Trophoblast cell (in vitro differentiated cells and primary cell): ENCODE measurements around the gene CCDC142.

Source experiments
- DNase-seq, 2 donors: peaks; one replicate each; pipeline ENCODE4 v3.0.0-alpha.2; 2016
- H2AFZ ChIP-seq: 2 replicates; pipeline ENCODE4 v1.6.1; 2013; ENCODE audit warnings: low read length, moderate library complexity, mild to moderate bottlenecking; ENCODE audit not compliant: insufficient read depth, poor library complexity
- H2AK5ac ChIP-seq: 2 replicates; pipeline ENCODE4 v1.6.1; 2013; ENCODE audit warnings: mild to moderate bottlenecking, low read length
- H2BK120ac ChIP-seq: 2 replicates; pipeline ENCODE4 v1.6.1; 2013; ENCODE audit warnings: low read length, mild to moderate bottlenecking, moderate library complexity; ENCODE audit not compliant: insufficient read depth, poor library complexity
- H2BK12ac ChIP-seq: 2 replicates; pipeline ENCODE4 v1.6.1; 2013; ENCODE audit warnings: mild to moderate bottlenecking, low read length, moderate library complexity
- H2BK5ac ChIP-seq: 2 replicates; pipeline ENCODE4 v1.6.1; 2013; ENCODE audit warnings: low read length, low read depth, moderate library complexity, mild to moderate bottlenecking; ENCODE audit not compliant: poor library complexity
- H3K14ac ChIP-seq: 2 replicates; pipeline ENCODE4 v1.6.1; 2013; ENCODE audit warnings: mild to moderate bottlenecking, low read length
- H3K18ac ChIP-seq: 2 replicates; pipeline ENCODE4 v1.6.1; 2013; ENCODE audit warnings: mild to moderate bottlenecking, low read length
- H3K23ac ChIP-seq: 2 replicates; pipeline ENCODE4 v1.6.1; 2013; ENCODE audit warnings: low read length
- H3K27ac ChIP-seq: 2 replicates; pipeline ENCODE4 v1.5.1; 2013; ENCODE audit warnings: low read depth, mild to moderate bottlenecking, inconsistent platforms, low read length, moderate library complexity
- H3K27me3 ChIP-seq: 2 replicates; pipeline ENCODE4 v1.6.1; 2013; ENCODE audit warnings: inconsistent platforms, mild to moderate bottlenecking, low read length, moderate library complexity; ENCODE audit not compliant: insufficient read depth
- H3K36me3 ChIP-seq, 2 experiments: 1 replicate in 1 of 2; 2 replicates in 1 of 2; pipeline ENCODE4 v1.6.1; 2013; ENCODE audit warnings: low read length in 2 of 2, mild to moderate bottlenecking in 2 of 2, moderate library complexity in 1 of 2; ENCODE audit not compliant: insufficient read depth in 2 of 2, control insufficient read depth in 1 of 2
- H3K4ac ChIP-seq: 2 replicates; pipeline ENCODE4 v1.6.1; 2013; ENCODE audit warnings: low read depth, mild to moderate bottlenecking, low read length, moderate library complexity
- H3K4me1 ChIP-seq, 2 experiments: 1 replicate in 1 of 2; 2 replicates in 1 of 2; pipeline ENCODE4 v1.6.1; 2013; ENCODE audit warnings: low read length in 2 of 2, mild to moderate bottlenecking in 2 of 2, moderate library complexity in 1 of 2; ENCODE audit not compliant: insufficient read depth in 2 of 2, control insufficient read depth in 1 of 2
- H3K4me2 ChIP-seq: 2 replicates; pipeline ENCODE4 v1.6.1; 2013; ENCODE audit warnings: inconsistent platforms, mild to moderate bottlenecking, low read length, moderate library complexity
- H3K4me3 ChIP-seq: 2 replicates; pipeline ENCODE4 v1.5.1; 2013; ENCODE audit warnings: mild to moderate bottlenecking, low read depth, low read length, inconsistent platforms
- H3K79me1 ChIP-seq: one replicate; pipeline ENCODE4 v1.6.1; 2013; ENCODE audit warnings: low read length
- H3K79me2 ChIP-seq: 2 replicates; pipeline ENCODE4 v1.6.1; 2013; ENCODE audit warnings: low read length, mild to moderate bottlenecking; ENCODE audit not compliant: control insufficient read depth, insufficient read depth, poor library complexity
- H3K9ac ChIP-seq: 2 replicates; pipeline ENCODE4 v1.6.1; 2013; ENCODE audit warnings: mild to moderate bottlenecking, low read length
- H3K9me3 ChIP-seq: 2 replicates; pipeline ENCODE4 v1.6.1; 2013; ENCODE audit warnings: low read depth, mild to moderate bottlenecking, control low read depth, inconsistent platforms, low read length; ENCODE audit not compliant: insufficient read depth
- H4K12ac ChIP-seq: 2 replicates; pipeline ENCODE4 v1.6.1; 2013; ENCODE audit warnings: low read depth, mild to moderate bottlenecking, low read length, moderate library complexity
- H4K8ac ChIP-seq: 2 replicates; pipeline ENCODE4 v1.6.1; 2013; ENCODE audit warnings: low read depth, mild to moderate bottlenecking, low read length, moderate library complexity
- H4K91ac ChIP-seq: one replicate; pipeline ENCODE4 v1.6.1; 2013; ENCODE audit warnings: low read depth, mild to moderate bottlenecking, low read length, moderate library complexity
- WGBS: extraction: QIAGEN DNeasy Blood & Tissue Kit; methylation state at CpG from one replicate; pipeline ENCODE4 v1.1.7; 2013; ENCODE audit warnings: missing lambda C conversion rate; ENCODE audit not compliant: insufficient read length, insufficient coverage; ENCODE audit errors: extremely low coverage; 5-methylcytosine and 5-hydroxymethylcytosine counted together

CCDC142 gene

DNA sequence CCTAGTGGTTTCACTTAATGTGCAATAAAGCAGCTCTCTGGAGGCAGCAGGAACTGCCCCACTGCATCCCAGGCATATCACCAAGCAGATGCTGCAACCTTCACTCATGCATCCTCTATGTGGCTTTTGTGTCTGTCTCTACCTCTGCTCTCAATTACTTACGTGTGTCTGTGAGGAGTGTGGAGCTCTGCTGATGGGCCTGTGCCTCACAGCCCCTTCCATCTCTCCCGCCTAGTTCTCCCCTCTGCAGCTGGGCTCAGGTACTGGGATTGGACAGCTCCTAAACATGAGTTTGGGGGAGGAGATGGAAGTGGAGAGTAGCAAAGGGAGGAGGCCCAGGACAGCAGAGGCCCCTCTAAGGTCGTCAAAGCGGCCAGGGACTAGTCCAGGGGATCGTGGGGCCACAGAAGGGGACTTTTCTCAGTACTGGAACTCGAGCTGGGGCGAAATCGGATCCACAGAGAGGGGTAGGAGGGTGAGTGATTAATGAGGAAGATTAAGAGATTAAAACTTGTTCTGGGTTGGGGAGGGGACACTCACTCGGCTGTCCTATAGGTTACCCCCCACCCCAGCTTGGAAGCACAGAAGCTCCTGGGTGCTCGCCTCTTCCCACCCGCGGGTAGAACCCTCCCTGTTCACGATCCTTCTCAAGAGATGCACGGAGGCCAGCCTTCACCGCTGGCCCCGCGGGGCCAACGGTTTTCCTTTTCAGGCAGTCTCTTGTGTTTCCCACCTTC is 18.7 kb upstream of the CCDC142 start:
- Histone ChIP-seq H3K9me3 (peaks cover 4% of the 10 kb centered on the region), H2AK5ac (no peak overlapping the region), H4K12ac (no peak overlapping the region), H3K4me2 (no peak overlapping the region), H3K23ac (no peak overlapping the region), H3K79me1 (peaks cover 19% of the 10 kb centered on the region), H3K4me3 (no peak overlapping the region), H3K79me2 (peaks cover 8% of the 10 kb centered on the region), H2BK12ac (no peak overlapping the region), H3K27ac (no peak overlapping the region), H3K9ac (no peak overlapping the region), H2AFZ (no peak overlapping the region), H3K27me3 (peaks cover 67% of the 10 kb centered on the region), H2BK120ac (no peak overlapping the region), H2BK5ac (no peak overlapping the region), H4K91ac (no peak overlapping the region), H3K4ac (no peak overlapping the region), H4K8ac (no peak overlapping the region), H3K36me3 (peaks cover 8 to 11% of the 10 kb centered on the region in 2 experiments), H3K14ac (no peak overlapping the region), H3K18ac (no peak overlapping the region), H3K4me1 (peaks cover 33 to 34% of the 10 kb centered on the region in 2 experiments)
- DNase-seq, result no peak
- no CpG with 5 or more reads among the region's 18 CpGs for WGBS

DNA sequence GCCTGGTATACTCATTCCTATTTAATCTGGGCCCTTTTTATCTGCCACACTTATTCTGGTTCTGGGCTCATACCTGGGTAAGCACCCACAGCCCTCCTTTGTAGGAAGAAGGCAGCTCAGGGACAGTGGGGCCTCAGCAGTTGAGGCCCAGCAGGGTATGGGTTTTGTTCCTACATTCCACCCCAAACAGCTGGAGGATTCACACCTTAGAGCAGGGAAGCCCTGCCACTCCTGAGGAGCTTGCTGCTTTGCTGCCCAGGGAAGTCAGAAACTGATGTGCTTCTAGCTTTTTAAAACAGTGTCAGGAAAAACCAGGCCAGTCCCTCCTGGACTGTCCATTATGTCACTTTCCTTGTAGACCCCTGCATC is 17.8 kb upstream of the CCDC142 start:
- Histone ChIP-seq H4K8ac (no peak overlapping the region), H3K36me3 (peaks cover 3 to 5% of the 10 kb centered on the region in 2 experiments), H3K9me3 (peaks cover 2% of the 10 kb centered on the region), H3K79me2 (peaks cover 8% of the 10 kb centered on the region), H2AK5ac (no peak overlapping the region), H4K91ac (no peak overlapping the region), H2BK120ac (no peak overlapping the region), H3K14ac (no peak overlapping the region), H3K4ac (no peak overlapping the region), H2BK12ac (no peak overlapping the region), H2BK5ac (no peak overlapping the region), H3K27me3 (peaks cover 67% of the 10 kb centered on the region), H3K18ac (no peak overlapping the region), H2AFZ (no peak overlapping the region), H4K12ac (no peak overlapping the region), H3K23ac (no peak overlapping the region), H3K4me3 (no peak overlapping the region), H3K4me1 (peaks cover 29% of the 10 kb centered on the region in 2 experiments), H3K27ac (no peak overlapping the region), H3K79me1 (peaks cover 19% of the 10 kb centered on the region), H3K9ac (no peak overlapping the region), H3K4me2 (no peak overlapping the region)
- no peak for DNase-seq

DNA sequence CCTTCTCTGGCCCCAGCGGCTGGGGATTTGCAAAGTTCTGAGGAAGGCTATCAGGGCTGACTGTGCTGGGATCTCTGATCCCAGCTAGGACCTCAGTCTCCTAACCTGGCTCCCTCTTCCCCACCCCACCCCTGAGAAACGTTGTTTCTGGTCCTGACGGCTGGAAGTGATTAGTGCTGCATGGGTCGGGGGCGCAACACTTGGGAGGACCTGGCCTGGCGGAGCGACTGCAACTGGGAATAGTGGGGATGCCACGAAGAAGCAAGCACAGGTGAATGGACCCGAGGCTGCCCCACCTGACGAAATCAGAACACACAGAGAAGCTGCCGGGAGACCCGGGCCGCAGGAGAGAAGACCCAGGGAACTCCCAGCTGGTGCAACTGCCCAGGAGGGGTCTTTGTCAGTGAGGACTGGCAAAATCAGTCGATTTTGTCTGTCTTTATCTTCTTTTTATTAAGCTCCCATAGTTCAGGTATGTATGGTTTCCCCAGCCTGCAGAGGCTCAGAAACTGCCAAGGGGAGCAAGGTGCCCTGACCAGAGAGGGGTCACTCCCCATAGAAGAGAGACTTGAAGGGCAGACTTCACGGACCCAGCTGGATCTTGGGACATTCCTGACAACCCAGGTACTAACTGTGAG is 17.3 kb upstream of the CCDC142 start:
- no peak overlapping the region for H2AFZ ChIP-seq
- no peak overlapping the region for H3K14ac ChIP-seq
- H2BK12ac ChIP-seq, result no peak overlapping the region
- peaks cover 19% of the 10 kb centered on the region for H3K79me1 ChIP-seq
- no peak overlapping the region for H2BK5ac ChIP-seq
- peaks cover 8% of the 10 kb centered on the region for H3K79me2 ChIP-seq
- H2BK120ac ChIP-seq, result no peak overlapping the region
- no peak overlapping the region for H4K8ac ChIP-seq
- H3K27ac ChIP-seq, result no peak overlapping the region
- no peak overlapping the region for H3K4ac ChIP-seq
- H3K27me3 ChIP-seq, result peaks cover 67% of the 10 kb centered on the region
- peaks cover 2% of the 10 kb centered on the region for H3K9me3 ChIP-seq
- no CpG with 5 or more reads among the region's 15 CpGs for WGBS
- H3K4me2 ChIP-seq, result no peak overlapping the region
- peaks cover 29% of the 10 kb centered on the region in 2 experiments for H3K4me1 ChIP-seq
- no peak overlapping the region for H3K18ac ChIP-seq
- no peak overlapping the region for H3K23ac ChIP-seq
- DNase-seq, result no peak
- no peak overlapping the region for H4K91ac ChIP-seq
- no peak overlapping the region for H3K4me3 ChIP-seq
- H3K9ac ChIP-seq, result no peak overlapping the region
- no peak overlapping the region for H4K12ac ChIP-seq
- no peak overlapping the region for H2AK5ac ChIP-seq
- H3K36me3 ChIP-seq, result peaks cover 0 to under 1% of the 10 kb centered on the region in 2 experiments

DNA sequence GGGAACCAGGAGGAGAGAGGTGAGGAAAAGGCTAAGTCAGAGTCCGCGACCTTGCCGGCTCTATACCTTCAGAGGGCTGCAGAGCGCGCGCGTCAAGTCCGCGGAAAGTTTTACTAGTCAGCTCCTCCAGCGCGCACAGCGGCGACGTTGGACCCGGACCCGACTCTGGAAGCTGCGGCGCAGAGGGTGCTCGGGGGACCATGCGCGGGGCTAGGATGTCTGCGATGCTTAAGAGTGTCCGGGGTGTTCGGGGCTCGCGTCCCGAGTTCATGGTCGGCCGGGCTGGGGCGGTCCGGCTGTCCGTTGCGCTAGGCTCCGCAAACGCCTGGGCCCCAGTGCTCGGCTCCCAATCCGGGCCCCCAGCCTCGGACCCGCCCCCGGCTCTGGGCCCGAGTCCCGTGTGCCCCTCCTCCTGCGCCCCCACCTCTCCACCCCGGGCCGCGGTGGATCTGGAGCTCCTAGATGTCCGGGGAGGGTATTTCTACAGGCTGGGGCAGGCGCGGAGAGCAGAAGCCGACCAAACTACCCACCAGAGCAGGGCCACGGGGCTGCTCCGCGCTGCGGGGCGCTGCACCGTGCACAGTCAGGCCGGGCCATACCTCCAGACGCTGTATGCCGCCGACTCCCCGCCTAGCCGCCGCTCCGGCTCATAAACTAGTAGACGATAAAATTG is 16.6 kb upstream of the CCDC142 start, which contains the start of gene LBX2:
LBX2 (minus strand) TSS at position 337 of the 673 bp plus-strand sequence; CDS start at position 271, 66 bp downstream.
- H3K36me3 ChIP-seq, result no peaks in the 10 kb centered on the region
- peak in 1 of 2 donors; percentile 17 for DNase-seq
- peaks cover 8% of the 10 kb centered on the region for H3K79me2 ChIP-seq
- H2BK5ac ChIP-seq, result no peak within 1 kb of the TSS
- H2AK5ac ChIP-seq, result no peak within 1 kb of the TSS
- no peak within 1 kb of the TSS for H4K91ac ChIP-seq
- no peak within 1 kb of the TSS for H3K4ac ChIP-seq
- H3K4me1 ChIP-seq, result peaks cover 29% of the 10 kb centered on the region in 2 experiments
- peak within 1 kb of the TSS; percentile 30 for H3K4me3 ChIP-seq
- peaks cover 67% of the 10 kb centered on the region for H3K27me3 ChIP-seq
- no peak within 1 kb of the TSS for H3K27ac ChIP-seq
- no peak within 1 kb of the TSS for H2BK12ac ChIP-seq
- peak within 1 kb of the TSS; percentile 63 for H3K4me2 ChIP-seq
- no peak within 1 kb of the TSS for H2BK120ac ChIP-seq
- H3K9me3 ChIP-seq, result peaks cover 2% of the 10 kb centered on the region
- H3K79me1 ChIP-seq, result peaks cover 19% of the 10 kb centered on the region
- H4K12ac ChIP-seq, result no peak within 1 kb of the TSS
- peak within 1 kb of the TSS; percentile 27 for H2AFZ ChIP-seq
- no peak within 1 kb of the TSS for H3K9ac ChIP-seq
- H4K8ac ChIP-seq, result no peak within 1 kb of the TSS
- no CpG with 5 or more reads among the region's 65 CpGs for WGBS
- H3K18ac ChIP-seq, result no peak within 1 kb of the TSS
- H3K14ac ChIP-seq, result no peak within 1 kb of the TSS
- H3K23ac ChIP-seq, result no peak within 1 kb of the TSS
